B cell (primary cell): ENCODE data around the gene NUDT12. TPM values are rescaled to one million over a fixed set of nuclear protein-coding genes. Genes with fewer than 3 reads are reported as not detected.

ENCODE experiments used
- ATAC-seq: fragments of 200-7000 bp; cut with Tn5 transposase; one replicate; pipeline ENCODE4 v1.10.0; 2021; ENCODE audit warnings: low read depth, mild to moderate bottlenecking, moderate number of reproducible peaks, moderate library complexity
- CTCF ChIA-PET: fragments of 350-600 bp; sonication (Branson Sonifier 250); formaldehyde crosslinking; loops from one replicate; lab custom pipeline; 2021; ENCODE audit warnings: antibody characterized with exemption, inconsistent platforms; lab: Charles Lee
- POLR2A ChIA-PET: fragments of 350-600 bp; sonication (Branson Sonifier 250); formaldehyde crosslinking; loops from one replicate; lab custom pipeline; 2021; ENCODE audit warnings: antibody characterized with exemption; lab: Charles Lee
- DNase-seq: peaks from one replicate; pipeline ENCODE4 v3.0.0; 2013
- H2AFZ ChIP-seq: 2 replicates; pipeline ENCODE4 v1.6.1; 2012; ENCODE audit warnings: mild to moderate bottlenecking, low read depth, low read length; ENCODE audit not compliant: insufficient read depth, poor library complexity, severe bottlenecking
- H3K27ac ChIP-seq, 2 donors: 1 replicate in 1 of 2; 2 replicates in 1 of 2; pipeline ENCODE4 v1.5.1; 2012 to 2013; ENCODE audit warnings: low read length in 2 of 2, mild to moderate bottlenecking in 2 of 2, moderate library complexity in 1 of 2
- H3K27me3 ChIP-seq, 4 experiments: fragments of 200-600 bp in 1 of 4; sonication (generic) in 1 of 4; replicated peaks in 1 of 4; 1 replicate in 2 of 4; 2 replicates in 2 of 4; pipeline versions ENCODE4 v1.6.1 to v1.7.0; 2013 to 2016; ENCODE audit warnings: low read length in 3 of 4, mild to moderate bottlenecking in 2 of 4, mixed read lengths in 1 of 4, moderate library complexity in 1 of 4; ENCODE audit not compliant: insufficient read depth in 4 of 4, control insufficient read depth in 3 of 4; ENCODE audit errors: control extremely low read depth in 1 of 4
- H3K36me3 ChIP-seq, 2 experiments: replicated peaks in 1 of 2; 1 replicate in 1 of 2; 2 replicates in 1 of 2; pipeline versions ENCODE4 v1.6.1 to v1.7.1; 2013; ENCODE audit warnings: low read length in 1 of 2; ENCODE audit not compliant: insufficient read depth in 2 of 2, control insufficient read depth in 1 of 2; ENCODE audit errors: control extremely low read depth in 1 of 2, extremely low read depth in 1 of 2
- H3K4me1 ChIP-seq, 2 donors: fragments of 200-600 bp in 1 of 2; sonication (generic) in 1 of 2; 1 replicate in 1 of 2; 2 replicates in 1 of 2; pipeline versions ENCODE4 v1.5.1 to v1.6.1; 2013 to 2017; ENCODE audit warnings: low read length in 2 of 2; ENCODE audit not compliant: control insufficient read depth in 2 of 2, insufficient read depth in 2 of 2
- H3K4me2 ChIP-seq: replicated peaks from 2 replicates; pipeline ENCODE3; 2012; ENCODE audit warnings: mild to moderate bottlenecking, low read depth, low read length; ENCODE audit not compliant: poor library complexity, severe bottlenecking
- H3K4me3 ChIP-seq, 5 experiments: fragments of 200-600 bp in 1 of 5; sonication (generic) in 1 of 5; 1 replicate in 3 of 5; 2 replicates in 2 of 5; pipeline versions ENCODE4 v1.5.1 to v1.7.0; 2011 to 2016; ENCODE audit warnings: low read length in 4 of 5, mild to moderate bottlenecking in 4 of 5, low read depth in 2 of 5, control low read depth in 1 of 5, moderate library complexity in 1 of 5; ENCODE audit not compliant: insufficient read depth in 1 of 5; ENCODE audit errors: control extremely low read depth in 1 of 5, extremely low read depth in 1 of 5
- H3K79me2 ChIP-seq: fragments of 200-600 bp; sonication (generic); one replicate; pipeline ENCODE4 v1.6.0; 2016; ENCODE audit warnings: low read length; ENCODE audit not compliant: control insufficient read depth, insufficient read depth
- H3K9ac ChIP-seq: fragments of 200-600 bp; sonication (generic); 2 replicates; pipeline ENCODE4 v1.6.1; 2017; ENCODE audit warnings: mild to moderate bottlenecking, low read length, moderate library complexity
- H3K9me3 ChIP-seq, 3 donors: one replicate each; pipeline versions ENCODE4 v1.6.1 to v1.7.1; 2013; ENCODE audit warnings: low read length in 2 of 3; ENCODE audit not compliant: control insufficient read depth in 2 of 3, insufficient read depth in 1 of 3; ENCODE audit errors: control extremely low read depth in 1 of 3
- H4K20me1 ChIP-seq: 2 replicates; pipeline ENCODE4 v1.6.0; 2012; ENCODE audit warnings: mild to moderate bottlenecking, low read length; ENCODE audit not compliant: insufficient read depth, control insufficient read depth, poor library complexity, severe bottlenecking
- H3K27ac Mint-ChIP-seq: one replicate; pipeline ENCODE4 v1.8.0; 2021; ENCODE audit warnings: mixed read lengths
- H3K27me3 Mint-ChIP-seq: one replicate; pipeline ENCODE4 v1.8.0; 2021; ENCODE audit warnings: mixed read lengths
- H3K4me1 Mint-ChIP-seq: one replicate; pipeline ENCODE4 v1.8.0; 2021; ENCODE audit warnings: mixed read lengths
- H3K4me3 Mint-ChIP-seq: one replicate; pipeline ENCODE4 v1.8.0; 2021; ENCODE audit warnings: mixed read lengths
- H3K9me3 Mint-ChIP-seq: one replicate; pipeline ENCODE4 v1.8.0; 2022; ENCODE audit warnings: mixed read lengths; ENCODE audit not compliant: insufficient read depth
- CTCF ChIP-seq: fragments of 200-600 bp; IDR thresholded peaks from one replicate; pipeline ENCODE4 v1.8.0; 2022; ENCODE audit warnings: antibody characterized with exemption, mild to moderate bottlenecking
- EZH2 ChIP-seq: IDR thresholded peaks from 2 replicates; pipeline ENCODE4 v1.6.1; 2012; ENCODE audit warnings: borderline replicate concordance, low read depth, mild to moderate bottlenecking, moderate library complexity, low read length; ENCODE audit not compliant: insufficient read depth, poor library complexity, severe bottlenecking
- WGBS: methylation state at CpG from one replicate; pipeline ENCODE4 v1.1.5; 2013; ENCODE audit warnings: missing lambda C conversion rate; ENCODE audit not compliant: insufficient coverage; 5-methylcytosine and 5-hydroxymethylcytosine counted together
- intact Hi-C: fragments of 100-400 bp; cut with micrococcal nuclease; formaldehyde crosslinking; loops from one replicate; pipeline ENCODE4 v1.10.0; 2022
- polyA plus RNA-seq: library from polyadenylated mRNA; depleted of rRNA; stranded (reverse); fragments of >200 nt; gene quantifications from 2 replicates; pipeline ENCODE4 v1.2.3, GENCODE V29; 2012
- total RNA-seq, 2 donors: library from RNA; stranded (reverse); fragments of 120-200 nt in 1 of 2; gene quantifications; 1 replicate in 1 of 2; 2 replicates in 1 of 2; pipeline versions ENCODE4 v1.2.3 to v1.2.4, GENCODE V29; 2013 to 2022

Gene NUDT12
- total and polyA plus RNA-seq, 2 donors (not counting 1 experiment from before 2014, with no cell fraction given) = 0.97 to 2.6 TPM

GRCh38 chr5:103582364-103582763 lies 19.8 kb upstream of the NUDT12 start:
- peaks cover 0 to 3% (median 0%) of the 10 kb centered on the region in 4 experiments for H3K27me3 ChIP-seq
- POLR2A ChIA-PET = no interaction called here

GRCh38 chr5:103573411-103573810 lies 10.8 kb upstream of the NUDT12 start:
- intact Hi-C loops = no loop called here
- no peak overlapping the region for H3K27ac Mint-ChIP-seq
- Histone ChIP-seq H3K4me1 (no peaks in the 10 kb centered on the region), H3K27me3 (no peaks in the 10 kb centered on the region), H4K20me1 (no peaks in the 10 kb centered on the region), H2AFZ (no peak overlapping the region), H3K9me3 (no peaks in the 10 kb centered on the region), H3K79me2 (no peaks in the 10 kb centered on the region), H3K36me3 (no peaks in the 10 kb centered on the region), H3K4me3 (no peak overlapping the region), H3K27ac (no peak overlapping the region), H3K4me2 (no peak overlapping the region), H3K9ac (no peak overlapping the region)
- H3K4me1 Mint-ChIP-seq = no peaks in the 10 kb centered on the region
- ChIA-PET POLR2A (no interaction called here), CTCF (no interaction called here)
- H3K27me3 Mint-ChIP-seq = peaks cover 5% of the 10 kb centered on the region
- WGBS = 80% methylated on average over 2 of the region's 3 CpGs
- ATAC-seq (no peak), DNase-seq (no peak)
- no peaks in the 10 kb centered on the region for H3K9me3 Mint-ChIP-seq
- TF ChIP-seq EZH2 (no peak), CTCF (no peak)
- no peak overlapping the region for H3K4me3 Mint-ChIP-seq

More at GRCh38 chr5:103582364-103582763, 19.8 kb upstream of the NUDT12 start:
- TF ChIP-seq EZH2 (no peak), CTCF (no peak)
- Mint-ChIP-seq H3K4me3 (no peak overlapping the region), H3K9me3 (no peaks in the 10 kb centered on the region), H3K27me3 (no peaks in the 10 kb centered on the region), H3K4me1 (no peaks in the 10 kb centered on the region), H3K27ac (no peak overlapping the region)
- Histone ChIP-seq H3K4me2 (no peak overlapping the region), H3K9me3 (no peaks in the 10 kb centered on the region), H3K4me3 (no peak overlapping the region), H3K9ac (no peak overlapping the region), H3K27ac (no peak overlapping the region), H3K79me2 (no peaks in the 10 kb centered on the region), H2AFZ (no peak overlapping the region), H3K4me1 (no peaks in the 10 kb centered on the region), H4K20me1 (no peaks in the 10 kb centered on the region), H3K36me3 (no peaks in the 10 kb centered on the region)
- CTCF ChIA-PET = no interaction called here
- ATAC-seq (no peak), DNase-seq (no peak)
- intact Hi-C loops = no loop called here
- WGBS = no CpG with 5 or more reads among the region's 2 CpGs
